RWPE1 (cell line): Measurements from ENCODE around the gene NFILZ.

Experiments used
- CTCF ChIA-PET: fragments of 350-600 bp; sonication (Branson Sonifier 250); formaldehyde crosslinking; extraction: SDS; loops from one replicate; lab custom pipeline; 2021; lab: Yijun Ruan, JAX
- POLR2A ChIA-PET: fragments of 400-600 bp; formaldehyde crosslinking; extraction: SDS; loops from one replicate; lab custom pipeline; 2020; ENCODE audit warnings: antibody characterized with exemption; ENCODE audit not compliant: low non-redundant PET; lab: Yijun Ruan, JAX
- DNase-seq: peaks from one replicate; pipeline ENCODE4 v3.0.0; 2012; ENCODE audit warnings: low spot score
- H3K27ac ChIP-seq: fragments of 450-650 bp; 2 replicates; pipeline ENCODE4 v1.5.1; 2017
- CTCF ChIP-seq: fragments of 450-650 bp; conservative IDR thresholded peaks from 2 replicates; pipeline ENCODE4 v1.5.1; 2017; ENCODE audit warnings: low read depth, mild to moderate bottlenecking

The NFILZ gene

GRCh38 chr19:8601796-8602195, 28.6 kb upstream of the NFILZ start:
- ChIA-PET POLR2A (no interaction called here), CTCF (interaction anchor here (0.7 kb wide), 1 partner anchor 96 kb away, joined by 5 read pairs; no protein-coding TSS in a partner anchor)
- no peak for TF ChIP-seq CTCF
- H3K27ac ChIP-seq: no peak overlapping the region
- no peak for DNase-seq

DNA sequence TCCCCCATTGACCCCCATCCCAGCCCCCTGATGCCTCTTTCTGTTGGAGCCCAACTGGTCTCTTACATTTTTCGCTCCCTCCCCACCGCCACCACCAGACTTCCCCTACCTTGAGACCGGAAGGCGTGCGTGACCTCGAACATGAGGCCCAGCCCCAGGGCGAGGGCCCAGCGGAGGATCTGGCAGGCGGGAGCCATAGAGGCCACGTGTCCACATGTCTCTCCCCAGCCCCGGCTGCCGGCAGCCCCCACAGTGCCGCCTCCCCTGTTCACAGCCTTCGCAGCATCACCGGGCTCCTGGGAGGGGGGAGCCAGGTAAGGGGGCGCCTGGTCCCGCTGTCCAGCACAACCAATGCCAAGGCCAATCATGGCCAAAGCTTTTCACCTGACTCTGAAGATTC, 24.9 kb upstream of the NFILZ start:
- H3K27ac ChIP-seq: no peak overlapping the region
- DNase-seq: no peak
- CTCF ChIA-PET: no interaction called here
- TF ChIP-seq CTCF: no peak
- POLR2A ChIA-PET: no interaction called here

- ChIA-PET POLR2A (no interaction called here), CTCF (interaction anchor here (0.7 kb wide), 2 partner anchors 15 to 26 kb away, joined by 3 to 4 read pairs; no protein-coding TSS in a partner anchor)
- no peak for DNase-seq
- TF ChIP-seq CTCF: no peak
- H3K27ac ChIP-seq: no peak overlapping the region
Measured at GRCh38 chr19:8607386-8607785, 23.0 kb upstream of the NFILZ start.

GRCh38 chr19:8608941-8609278, 21.5 kb upstream of the NFILZ start:
- DNase-seq: no peak
- ChIA-PET CTCF (no interaction called here), POLR2A (no interaction called here)
- no peak for TF ChIP-seq CTCF
- no peak overlapping the region for H3K27ac ChIP-seq

DNA sequence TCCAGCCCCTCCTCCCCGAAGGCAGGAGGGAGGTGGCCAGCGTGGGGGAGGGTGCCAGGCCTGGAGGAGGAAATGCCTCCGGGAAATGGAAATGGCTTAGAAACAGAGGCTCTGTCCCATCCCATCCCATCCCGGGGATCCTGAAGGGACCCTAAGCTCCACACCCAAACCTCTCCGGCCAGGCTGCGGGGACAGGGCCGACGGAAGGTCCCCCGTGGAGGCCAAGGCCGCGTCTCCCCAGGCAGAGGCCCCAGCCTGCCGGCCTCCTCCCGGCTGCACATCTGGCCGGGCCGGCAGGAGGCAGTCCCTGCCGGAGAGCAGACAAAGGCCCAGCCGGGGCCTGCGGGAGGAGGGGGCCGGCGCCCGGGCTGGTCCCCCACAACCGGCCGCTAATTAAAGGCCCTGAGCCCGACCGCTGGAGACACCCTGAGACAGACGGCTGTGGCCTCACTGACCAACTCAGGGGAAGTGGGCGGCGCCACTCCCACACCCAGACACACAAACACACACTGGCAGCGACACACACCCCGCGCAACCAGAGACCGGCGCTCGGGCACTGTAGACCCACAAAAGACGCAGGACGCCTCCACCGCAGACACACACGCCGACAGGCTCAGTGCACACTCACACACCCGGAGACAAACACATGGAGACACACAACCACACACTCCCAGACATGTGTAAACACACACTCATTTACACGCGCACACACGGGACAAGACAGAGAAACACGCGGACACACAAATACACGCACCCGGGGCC, 21.0 kb upstream of the NFILZ start:
- H3K27ac ChIP-seq: no peak overlapping the region
- DNase-seq: no peak
- no peak for TF ChIP-seq CTCF
- ChIA-PET POLR2A (no interaction called here), CTCF (no interaction called here)

GRCh38 chr19:8610041-8610935, 20.1 kb upstream of the NFILZ start, which contains the start of gene ADAMTS10:
Gene ADAMTS10, minus strand, starts transcription at chr19:8610715. Its CDS starts 5,005 bp downstream, at chr19:8605710.
- H3K27ac ChIP-seq: no peak within 1 kb of the TSS
- TF ChIP-seq CTCF: no peak
- ChIA-PET POLR2A (no interaction called here), CTCF (no interaction called here)
- DNase-seq: no peak
